HL-60 (cell line): ENCODE results near the gene TGIF2.
"Not testable (repeated sequence)": the region's sequence is repeated elsewhere in the genome, so short reads cannot be mapped to it uniquely, and the experiment has no call there.

ENCODE experiments used
- DNase-seq, 2 experiments: peaks; one replicate each; pipeline ENCODE4 v3.0.0-alpha.2; 2010 to 2020; ENCODE audit warnings: low read depth in 1 of 2, low spot score in 1 of 2
- H3K27ac ChIP-seq: fragments of 250-450 bp; sonication (Bioruptor Pico); replicated peaks from 2 replicates; pipeline ENCODE4 v1.5.1; 2020; ENCODE audit warnings: mild to moderate bottlenecking, moderate library complexity
- H3K27me3 ChIP-seq: fragments of 250-450 bp; sonication (Bioruptor Pico); 2 replicates; pipeline ENCODE4 v1.5.1; 2021; ENCODE audit warnings: mild to moderate bottlenecking, moderate library complexity; ENCODE audit not compliant: insufficient read depth, poor library complexity, severe bottlenecking
- H3K4me3 ChIP-seq: replicated peaks from 2 replicates; pipeline ENCODE4 v1.5.1; 2011; ENCODE audit warnings: mild to moderate bottlenecking, control low read depth, low read length; ENCODE audit not compliant: insufficient read depth
- CTCF ChIP-seq: IDR thresholded peaks from one replicate; pipeline ENCODE4 v1.5.1; 2011; ENCODE audit warnings: low read length, control low read depth, inconsistent platforms; ENCODE audit not compliant: insufficient read depth
- GABPA ChIP-seq: IDR thresholded peaks from 2 replicates; pipeline ENCODE4 v1.6.1; 2012; ENCODE audit warnings: low read depth
- POLR2AphosphoS5 ChIP-seq: IDR thresholded peaks from 2 replicates; pipeline ENCODE4 v1.6.1; 2012; ENCODE audit warnings: low read depth
- REST ChIP-seq: IDR thresholded peaks from 2 replicates; pipeline ENCODE4 v1.6.1; 2012; ENCODE audit warnings: low read depth; ENCODE audit not compliant: insufficient replicate concordance
- SPI1 ChIP-seq: IDR thresholded peaks from 2 replicates; pipeline ENCODE4 v1.6.1; 2012; ENCODE audit warnings: low read depth, mild to moderate bottlenecking, borderline replicate concordance

Gene TGIF2

GRCh38 chr20:36563374-36563773 lies 10.0 kb upstream of the TGIF2 start:
- DNase-seq, result no peak
- no peaks in the 10 kb centered on the region for H3K27me3 ChIP-seq
- TF ChIP-seq CTCF, result no peak
- no peak for TF ChIP-seq GABPA
- no peak for TF ChIP-seq SPI1
- TF ChIP-seq REST, result no peak
- no peak for TF ChIP-seq POLR2AphosphoS5
- H3K27ac ChIP-seq, result no peak overlapping the region
- no peak overlapping the region for H3K4me3 ChIP-seq

- not testable (repeated sequence) for H3K27ac ChIP-seq, DNase-seq, H3K4me3 ChIP-seq, H3K27me3 ChIP-seq
These were observed 9.2 kb upstream of the TGIF2 start for GRCh38 chr20:36564078-36564725.

- H3K4me3 ChIP-seq, DNase-seq: not testable (repeated sequence)
These were observed 8.7 kb upstream of the TGIF2 start for GRCh38 chr20:36564726-36565121.

GRCh38 chr20:36565520-36565919 lies 7.9 kb upstream of the TGIF2 start:
- Histone ChIP-seq H3K27ac (no peak overlapping the region), H3K27me3 (no peaks in the 10 kb centered on the region), H3K4me3 (no peak overlapping the region)
- no peak for DNase-seq
- no peak for TF ChIP-seq REST
- no peak for TF ChIP-seq CTCF

More at GRCh38 chr20:36564726-36565121, 8.7 kb upstream of the TGIF2 start:
- not testable (repeated sequence) for H3K27me3 ChIP-seq, H3K27ac ChIP-seq

- Histone ChIP-seq H3K27ac (no peak overlapping the region), H3K4me3 (no peak overlapping the region), H3K27me3 (no peaks in the 10 kb centered on the region)
- TF ChIP-seq SPI1 (no peak), CTCF (no peak), REST (no peak), GABPA (no peak), POLR2AphosphoS5 (no peak)
- no peak for DNase-seq
These were observed 3.5 kb upstream of the TGIF2 start for GRCh38 chr20:36569847-36570429.
